Glomerular visceral epithelial cell (primary cell): ENCODE measurements around the gene ABCC3.

Experiments
- DNase-seq: peaks from one replicate; pipeline ENCODE4 v3.0.0-alpha.2; 2016; ENCODE audit errors: extremely low spot score

ABCC3 gene

DNA sequence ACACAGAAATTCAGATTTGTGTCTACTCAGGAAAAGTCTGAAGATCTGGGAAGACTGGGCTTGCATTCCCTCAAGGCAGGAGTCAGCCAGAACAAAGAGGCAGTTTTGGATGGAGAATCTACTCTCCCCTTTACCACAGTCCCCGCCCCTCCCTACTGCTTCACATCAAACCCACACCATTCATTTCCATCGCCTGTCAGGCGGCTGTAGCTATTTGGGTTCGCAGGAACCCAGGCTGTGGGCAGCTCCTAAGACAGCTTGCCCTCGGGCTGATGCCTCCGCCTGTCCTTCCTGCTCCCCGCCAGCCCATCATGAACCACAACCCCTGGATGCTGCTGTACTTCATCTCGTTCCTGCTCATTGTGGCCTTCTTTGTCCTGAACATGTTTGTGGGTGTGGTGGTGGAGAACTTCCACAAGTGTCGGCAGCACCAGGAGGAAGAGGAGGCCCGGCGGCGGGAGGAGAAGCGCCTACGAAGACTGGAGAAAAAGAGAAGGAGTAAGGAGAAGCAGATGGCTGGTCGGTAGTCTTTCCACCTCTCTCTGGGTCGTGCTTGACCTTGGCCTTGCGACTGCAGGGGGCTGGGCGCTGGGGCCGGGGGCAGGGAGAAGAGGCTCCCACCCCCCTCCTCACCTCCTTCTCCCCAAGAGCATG, 27.0 kb upstream of the ABCC3 start:
- DNase-seq: no peak

DNA sequence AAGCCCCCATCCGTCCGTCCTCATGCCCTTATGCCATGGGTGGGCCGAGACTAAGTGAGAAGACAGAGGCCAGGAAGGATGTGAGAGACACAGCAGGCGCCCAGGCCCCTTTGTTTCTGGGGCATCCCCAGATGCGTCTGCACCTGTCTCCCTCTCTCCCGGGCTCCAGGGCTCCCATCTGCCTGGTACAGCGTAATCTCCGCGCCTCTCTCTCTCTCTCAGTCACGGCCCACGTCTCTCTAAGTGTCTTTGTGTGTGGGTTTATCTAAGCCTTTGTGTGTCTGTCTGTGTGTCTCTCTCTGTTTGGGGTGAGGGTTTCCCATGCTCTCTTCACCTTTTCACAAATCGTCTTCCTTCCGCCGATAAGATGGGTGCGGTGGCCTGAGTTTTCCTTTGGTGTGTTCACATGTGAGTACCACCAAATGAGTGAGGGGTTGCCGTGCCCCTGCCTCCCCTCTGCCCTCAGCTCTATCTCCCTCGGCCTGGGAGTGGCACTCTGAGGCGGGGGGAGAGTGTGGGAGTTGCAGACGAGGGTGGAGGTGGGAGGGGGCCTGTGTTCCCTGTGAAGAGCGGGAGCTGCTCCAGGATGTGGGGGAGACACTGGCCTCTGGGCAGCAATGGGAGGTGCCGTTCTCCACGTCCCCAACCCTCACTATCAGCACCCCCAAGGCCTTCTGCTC, 25.8 kb upstream of the ABCC3 start:
- no peak for DNase-seq

DNA sequence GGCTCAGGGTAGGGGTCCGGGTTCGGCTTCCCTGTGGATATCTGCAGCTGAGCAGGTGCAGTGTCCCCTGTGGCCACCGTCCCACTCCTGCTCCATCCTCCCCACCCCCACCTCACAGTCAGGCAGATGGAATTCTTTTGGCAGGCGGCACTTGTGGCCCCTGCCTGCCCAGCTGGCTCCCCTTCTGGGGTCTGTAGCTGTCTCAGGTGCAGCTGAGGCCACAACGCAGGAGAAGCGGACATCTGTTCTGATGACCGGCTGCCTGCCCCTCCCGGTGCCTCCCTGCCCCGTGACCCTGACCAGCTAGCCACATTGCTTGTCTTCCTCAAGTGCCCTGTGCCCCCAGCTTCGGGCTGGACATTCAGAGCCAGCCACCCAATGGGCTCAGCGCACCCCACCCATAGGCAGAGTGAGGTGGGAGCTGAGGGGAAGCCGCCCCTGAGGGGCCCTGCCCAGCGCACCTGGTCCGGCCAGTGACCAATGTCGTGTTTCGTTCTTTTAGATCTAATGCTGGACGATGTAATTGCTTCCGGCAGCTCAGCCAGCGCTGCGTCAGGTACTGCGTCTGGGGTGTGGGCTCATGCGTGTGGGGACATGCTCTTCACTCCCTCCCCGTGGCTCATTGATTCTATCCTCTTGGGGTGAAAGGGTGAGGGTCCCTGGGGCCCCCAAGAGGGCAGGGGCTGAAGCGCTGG, 25.2 kb upstream of the ABCC3 start:
- no peak for DNase-seq

DNA sequence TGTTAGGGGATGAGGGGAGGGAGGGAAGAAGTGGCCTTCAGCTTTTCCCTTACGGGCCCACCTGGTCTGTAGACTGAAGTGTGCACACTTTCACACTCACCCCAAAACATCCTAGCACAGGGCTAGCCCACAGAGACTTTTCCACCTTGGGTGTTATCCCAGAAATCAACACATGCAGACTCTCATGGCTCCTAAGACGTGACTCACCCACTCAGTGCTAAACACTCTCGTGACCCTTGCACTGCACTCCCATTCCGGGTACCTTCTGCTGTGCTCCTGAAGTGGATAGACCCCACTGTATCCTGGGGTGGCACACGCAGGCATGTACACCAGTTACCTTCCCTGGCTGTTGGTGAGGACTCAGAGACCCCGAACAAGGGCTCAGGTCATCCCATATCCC, 23.0 kb upstream of the ABCC3 start:
- no peak for DNase-seq

DNA sequence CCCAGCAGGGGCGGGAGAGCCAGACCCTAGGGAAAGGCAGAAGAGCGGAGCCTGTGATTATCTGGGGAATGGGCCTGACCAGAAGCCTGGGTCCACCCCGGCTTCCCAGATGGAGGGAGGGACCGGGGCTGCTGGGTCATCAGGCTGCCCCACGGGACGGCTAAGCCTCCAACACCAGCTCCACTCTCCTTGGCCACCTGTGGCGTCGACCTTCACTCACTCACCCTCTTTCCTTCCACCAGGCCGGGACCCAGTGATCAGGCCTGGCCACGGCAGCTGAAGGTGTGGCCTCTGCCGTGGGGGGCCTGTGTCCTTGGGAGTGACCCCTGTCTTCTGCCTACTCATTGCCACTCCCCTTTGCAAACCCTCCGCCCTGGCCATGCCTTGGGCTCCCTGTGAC, 22.4 kb upstream of the ABCC3 start:
- no peak for DNase-seq

DNA sequence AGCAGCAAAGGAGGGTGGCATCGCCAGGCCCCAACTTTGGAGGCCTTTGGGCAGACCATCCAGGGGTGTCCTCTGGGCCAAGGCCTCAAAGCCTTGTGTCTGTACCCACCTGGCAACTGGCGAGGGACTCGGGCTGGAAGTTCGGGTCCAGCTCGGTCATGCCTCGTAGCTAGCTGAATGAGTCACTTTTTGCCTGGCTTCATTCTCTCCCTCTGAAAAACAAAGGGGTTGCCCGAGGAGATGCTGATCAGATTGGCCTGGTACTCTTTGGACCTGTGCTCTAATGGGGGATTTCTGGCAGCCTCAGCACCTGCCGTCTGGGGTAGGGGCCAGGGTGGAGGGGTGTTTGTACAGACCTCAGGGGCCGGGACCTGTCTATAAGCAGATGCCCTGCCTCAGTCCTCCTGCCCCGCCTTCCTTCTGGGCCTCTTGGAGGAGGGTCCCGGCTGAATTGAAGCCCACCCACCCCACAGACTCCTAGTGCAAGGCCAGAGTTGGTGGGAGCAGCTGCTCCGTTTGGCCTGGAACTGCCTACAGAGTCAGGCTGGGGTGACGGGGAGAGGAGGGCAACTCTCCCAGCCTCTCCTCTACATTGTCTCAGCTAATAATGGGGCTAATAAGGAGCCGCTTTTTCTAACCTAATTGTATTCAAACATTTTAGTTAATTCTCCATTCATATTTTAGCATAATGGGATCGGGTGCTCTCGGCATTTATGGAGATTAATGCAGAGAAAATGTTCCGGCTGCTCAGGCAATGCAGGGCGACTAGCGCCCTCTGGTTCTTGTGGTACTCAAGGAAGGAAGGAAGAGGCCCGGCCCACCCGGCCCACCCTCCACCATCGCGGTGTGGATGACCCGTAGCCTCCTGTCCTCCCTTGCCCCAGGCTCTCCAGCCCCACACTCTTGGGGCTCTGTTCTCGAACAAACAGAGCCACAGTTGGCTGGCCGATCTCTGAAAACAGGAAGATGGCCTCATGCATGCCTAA, 21.4 kb upstream of the ABCC3 start:
- DNase-seq: no peak

DNA sequence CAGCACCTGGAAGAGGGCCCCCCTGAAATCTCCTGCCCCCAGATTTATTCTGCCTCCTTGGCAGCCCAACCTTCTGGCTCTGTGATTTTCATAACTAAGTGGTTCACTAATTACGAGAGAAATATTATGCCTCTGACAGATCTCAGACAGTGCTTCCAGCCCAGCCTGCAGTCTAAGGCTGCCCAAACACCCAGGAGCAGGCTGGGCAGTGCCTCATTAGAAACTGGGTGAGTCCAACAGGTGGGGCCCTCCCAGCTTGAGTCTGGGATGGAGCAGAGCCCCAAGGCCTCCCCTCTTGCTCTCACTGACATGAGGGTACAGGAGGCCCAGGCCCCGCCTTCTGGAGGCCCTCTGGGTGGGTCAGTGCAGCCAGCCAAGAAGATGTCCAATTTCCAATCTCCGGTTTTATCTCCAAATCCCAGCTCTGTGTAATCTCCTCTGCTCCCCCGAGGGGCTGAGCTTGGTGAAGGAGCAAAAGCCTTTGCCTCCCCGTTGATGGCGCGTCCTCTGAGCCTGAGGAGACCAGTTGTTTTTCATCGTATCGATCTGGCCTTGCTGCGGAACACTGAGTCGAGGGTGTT, 20.1 kb upstream of the ABCC3 start:
- DNase-seq: no peak

DNA sequence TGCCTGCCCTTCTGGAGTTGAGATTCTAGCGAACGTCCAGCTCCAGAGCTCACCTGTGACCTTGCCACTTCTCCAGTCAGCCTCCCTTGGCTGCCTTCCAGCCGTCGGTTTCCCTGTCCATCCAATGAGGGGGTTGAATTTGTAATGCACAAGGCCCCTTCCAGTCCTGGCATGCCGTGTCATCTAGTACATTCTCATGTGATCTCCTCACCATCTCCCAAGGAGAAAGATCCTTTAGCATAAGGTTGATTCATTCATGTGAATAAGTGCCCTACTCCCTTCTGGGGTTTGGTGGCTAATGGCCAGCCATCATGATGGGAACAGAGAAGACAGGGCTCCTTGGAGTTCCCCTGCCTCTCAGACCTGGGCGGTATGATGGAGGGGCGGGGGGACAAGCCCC, 18.9 kb upstream of the ABCC3 start:
- no peak for DNase-seq

DNA sequence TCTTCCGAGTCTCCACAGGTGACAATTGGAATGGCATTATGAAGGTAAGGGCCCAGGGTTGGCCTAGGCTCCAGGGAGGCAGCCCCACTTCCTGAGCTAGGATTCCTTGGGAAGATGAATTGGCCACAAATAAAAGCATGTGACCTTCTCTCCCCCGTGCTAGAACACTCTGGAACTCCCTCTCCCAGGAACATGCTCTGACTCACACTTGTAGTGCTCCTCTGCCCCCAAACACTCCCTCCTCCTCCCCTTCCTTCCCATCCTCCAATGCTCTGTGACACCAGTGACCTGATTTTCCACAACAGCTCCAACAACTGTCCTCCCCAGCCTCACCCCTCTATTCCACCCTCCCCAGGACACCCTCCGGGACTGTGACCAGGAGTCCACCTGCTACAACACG, 16.4 kb upstream of the ABCC3 start:
- DNase-seq: no peak

DNA sequence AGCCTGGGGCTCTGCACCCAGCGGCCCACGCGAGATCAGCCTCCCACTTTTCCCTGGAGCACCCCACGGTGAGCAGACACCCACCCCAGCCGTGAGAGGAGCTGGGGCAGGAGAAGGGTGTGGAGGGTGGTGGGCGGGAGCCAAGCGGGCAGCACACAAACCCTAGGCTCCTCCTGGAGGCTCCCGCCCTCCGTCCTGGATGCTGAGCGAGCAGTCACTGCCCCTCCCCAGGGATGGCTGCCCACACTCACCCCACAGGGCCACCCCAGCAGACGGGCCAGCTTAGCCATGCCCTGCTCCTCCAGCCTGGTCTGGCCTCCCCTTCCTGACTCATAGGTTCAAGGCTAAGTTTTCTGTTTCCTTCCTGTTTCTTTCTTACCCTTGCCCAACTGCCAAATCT, 15.7 kb upstream of the ABCC3 start:
- no peak for DNase-seq

DNA sequence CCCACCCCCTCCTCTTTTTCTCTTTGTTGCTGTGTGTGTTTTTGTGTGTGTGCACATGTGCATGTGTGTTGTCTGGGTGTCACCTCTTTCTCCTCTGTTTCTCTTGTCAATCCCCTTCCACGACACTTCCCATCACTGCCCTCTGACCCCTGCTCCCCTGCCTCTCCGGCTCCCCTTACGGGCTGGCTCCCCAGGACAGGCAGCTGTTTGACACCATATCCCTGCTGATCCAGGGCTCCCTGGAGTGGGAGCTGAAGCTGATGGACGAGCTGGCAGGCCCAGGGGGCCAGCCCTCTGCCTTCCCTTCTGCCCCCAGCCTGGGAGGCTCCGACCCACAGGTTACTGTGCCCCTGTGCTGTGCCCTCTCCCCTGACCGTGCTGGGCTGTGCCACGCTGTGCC, 15.2 kb upstream of the ABCC3 start:
- no peak for DNase-seq

DNA sequence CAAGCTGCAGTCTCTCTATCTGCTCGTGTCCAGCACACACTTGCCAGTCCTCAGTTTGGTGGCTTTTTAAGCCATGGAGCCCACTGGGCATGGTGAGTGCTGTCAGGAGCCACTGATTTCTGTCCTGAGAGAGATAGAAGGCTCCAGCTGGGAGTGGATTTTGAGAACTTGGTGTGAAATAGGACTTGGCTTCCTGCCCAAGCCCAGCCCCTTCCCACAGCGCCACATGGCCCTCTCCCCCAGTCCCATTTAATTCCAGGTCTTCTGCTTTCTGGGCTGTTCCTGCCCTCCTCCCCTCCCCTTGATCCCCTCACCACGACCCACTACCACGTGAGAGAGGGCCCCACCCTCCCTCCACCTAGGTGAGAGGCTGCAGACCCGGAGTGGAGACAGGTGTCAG, 14.4 kb upstream of the ABCC3 start:
- no peak for DNase-seq

DNA sequence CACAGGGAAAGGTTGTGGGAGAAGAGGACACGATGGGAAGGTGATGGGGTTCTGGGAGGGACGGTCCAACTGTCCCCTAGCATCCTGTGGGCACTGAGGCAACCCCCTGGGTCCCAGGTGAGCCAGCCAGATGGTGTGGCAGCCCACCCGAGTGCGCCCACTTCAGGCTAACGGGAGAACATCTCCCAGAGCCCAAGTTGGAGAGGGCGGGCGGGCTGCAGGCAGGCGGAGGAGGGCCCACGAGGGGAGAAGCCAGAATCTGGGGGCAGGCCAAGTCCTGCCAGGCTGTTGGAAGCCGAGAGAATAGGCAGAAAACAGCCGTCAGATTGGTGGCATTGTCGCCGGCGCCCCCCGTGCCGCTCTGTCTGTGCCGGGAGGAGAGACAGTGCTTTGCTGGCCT, 13.8 kb upstream of the ABCC3 start:
- no peak for DNase-seq

DNA sequence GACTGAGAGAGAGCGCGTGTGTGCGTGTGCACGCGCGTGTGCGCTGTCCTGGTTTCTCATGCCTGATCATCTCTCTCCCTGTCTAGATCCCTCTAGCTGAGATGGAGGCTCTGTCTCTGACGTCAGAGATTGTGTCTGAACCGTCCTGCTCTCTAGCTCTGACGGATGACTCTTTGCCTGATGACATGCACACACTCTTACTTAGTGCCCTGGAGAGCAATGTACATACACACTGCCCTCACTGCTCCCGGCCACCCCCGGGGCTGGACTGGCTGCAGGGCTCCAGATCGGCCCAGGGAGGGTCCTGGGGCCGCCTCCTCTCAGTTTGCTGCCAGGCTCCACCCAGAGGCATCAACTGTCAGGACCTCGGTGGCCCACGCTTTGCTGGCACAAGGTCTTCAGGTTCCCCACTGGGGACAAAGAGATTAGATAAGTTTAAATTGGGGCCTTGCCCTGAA, 13.1 kb upstream of the ABCC3 start:
- DNase-seq: no peak

DNA sequence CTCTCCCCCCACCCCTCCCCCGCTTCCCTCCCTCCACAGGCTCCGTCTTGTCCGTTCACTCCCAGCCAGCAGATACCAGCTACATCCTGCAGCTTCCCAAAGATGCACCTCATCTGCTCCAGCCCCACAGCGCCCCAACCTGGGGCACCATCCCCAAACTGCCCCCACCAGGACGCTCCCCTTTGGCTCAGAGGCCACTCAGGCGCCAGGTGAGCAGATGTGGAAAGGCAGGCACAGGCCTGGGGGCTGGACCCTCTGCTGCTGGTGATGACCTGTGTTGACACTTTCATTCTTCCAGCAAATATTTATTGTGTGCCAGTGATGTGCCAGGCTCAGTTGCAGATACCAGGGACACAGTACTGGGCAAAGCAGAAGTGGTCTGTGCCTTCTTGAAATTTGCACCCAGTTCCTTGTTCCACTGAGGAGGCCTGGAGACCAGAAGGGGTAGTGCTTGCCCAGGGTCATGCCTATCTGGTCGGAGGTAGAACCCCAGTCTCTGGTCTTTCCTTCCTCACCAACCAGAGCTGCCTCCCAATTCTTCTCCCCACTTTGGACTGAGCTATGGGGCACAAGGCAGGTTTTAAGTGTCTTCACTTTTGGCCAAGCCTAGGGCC, 10.3 kb upstream of the ABCC3 start:
- DNase-seq: no peak

DNA sequence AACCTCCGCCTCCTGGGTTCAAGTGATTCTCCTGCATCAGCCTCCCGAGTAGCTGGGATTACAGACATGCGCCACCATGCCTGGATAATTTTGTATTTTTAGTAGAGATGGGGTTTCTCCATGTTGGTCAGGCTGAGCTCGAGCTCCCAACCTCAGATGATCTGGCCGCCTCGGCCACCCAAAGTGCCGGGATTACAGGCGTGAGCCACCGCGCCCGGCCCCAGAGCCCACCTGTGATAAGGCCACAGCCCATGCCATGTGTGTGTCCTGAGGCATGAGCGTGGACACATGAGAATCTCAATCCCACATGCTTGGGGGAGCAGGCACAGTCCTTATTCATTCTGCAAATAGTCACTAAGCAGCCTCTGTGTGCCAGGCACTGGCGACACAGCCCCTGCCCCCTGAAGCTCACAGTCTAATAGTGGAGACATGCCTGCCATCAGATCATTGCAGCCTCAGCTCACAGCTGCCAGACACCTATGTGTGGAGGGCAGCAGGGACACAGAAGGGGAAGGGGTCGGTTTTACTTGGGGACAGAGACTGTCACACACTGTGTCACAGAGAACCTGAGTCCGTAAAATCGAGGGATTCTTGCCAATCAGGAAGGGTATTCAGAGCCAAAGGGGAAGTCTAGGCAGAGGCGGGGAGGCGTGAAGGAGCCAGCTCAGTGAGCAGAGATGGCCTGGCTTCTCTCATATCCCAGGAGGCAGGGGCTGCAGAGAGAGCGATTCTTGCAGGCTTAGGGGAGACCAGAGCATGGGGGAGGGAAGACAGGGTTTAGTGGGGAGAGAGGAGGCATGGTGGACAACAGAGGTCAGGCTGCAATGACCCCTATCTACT, 9.4 kb upstream of the ABCC3 start:
- no peak for DNase-seq

DNA sequence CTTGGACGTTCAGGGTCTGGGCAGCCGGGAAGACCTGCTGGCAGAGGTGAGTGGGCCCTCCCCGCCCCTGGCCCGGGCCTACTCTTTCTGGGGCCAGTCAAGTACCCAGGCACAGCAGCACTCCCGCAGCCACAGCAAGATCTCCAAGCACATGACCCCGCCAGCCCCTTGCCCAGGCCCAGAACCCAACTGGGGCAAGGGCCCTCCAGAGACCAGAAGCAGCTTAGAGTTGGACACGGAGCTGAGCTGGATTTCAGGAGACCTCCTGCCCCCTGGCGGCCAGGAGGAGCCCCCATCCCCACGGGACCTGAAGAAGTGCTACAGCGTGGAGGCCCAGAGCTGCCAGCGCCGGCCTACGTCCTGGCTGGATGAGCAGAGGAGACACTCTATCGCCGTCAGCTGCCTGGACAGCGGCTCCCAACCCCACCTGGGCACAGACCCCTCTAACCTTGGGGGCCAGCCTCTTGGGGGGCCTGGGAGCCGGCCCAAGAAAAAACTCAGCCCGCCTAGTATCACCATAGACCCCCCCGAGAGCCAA, 8.6 kb upstream of the ABCC3 start:
- peak; percentile 71 for DNase-seq

DNA sequence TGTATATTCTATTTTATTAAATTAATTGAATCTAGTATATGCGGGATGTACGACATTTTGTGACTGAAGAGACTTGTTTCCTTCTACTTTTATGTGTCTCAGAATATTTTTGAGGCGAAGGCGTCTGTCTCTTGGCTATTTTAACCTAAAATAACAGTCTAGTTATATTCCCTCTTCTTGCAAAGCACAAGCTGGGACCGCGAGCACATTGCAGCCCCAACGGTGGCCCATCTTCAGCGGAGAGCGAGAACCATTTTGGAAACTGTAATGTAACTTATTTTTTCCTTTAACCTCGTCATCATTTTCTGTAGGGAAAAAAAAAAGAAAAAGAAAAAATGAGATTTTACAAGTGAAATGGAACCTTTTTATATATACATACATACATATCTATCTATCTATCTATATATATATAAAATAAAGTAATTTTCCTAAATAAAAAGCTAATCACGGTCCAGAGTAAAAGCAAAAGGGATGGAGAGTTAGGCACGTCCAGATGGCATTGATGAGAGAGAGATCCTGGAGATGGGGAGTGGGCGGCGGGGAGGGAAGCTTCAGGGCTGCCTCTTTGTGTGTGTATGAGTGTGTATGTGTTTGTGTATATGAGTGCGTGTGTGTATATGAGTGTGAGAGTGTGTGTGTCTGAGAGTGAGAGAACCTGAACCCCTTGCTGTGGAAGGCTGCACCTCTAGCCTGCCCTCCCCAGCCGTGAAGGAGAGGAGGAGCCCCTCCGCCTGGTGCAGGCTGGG, 7.5 kb upstream of the ABCC3 start:
- DNase-seq: no peak
